ENCODE results near the gene PCDHGB4. TPM values are rescaled to one million over a fixed set of nuclear protein-coding genes. Genes with fewer than 3 reads are reported as not detected.
A peak's percentile ranks its signal among the peaks of the same experiment; 100 is the strongest.

PCDHGB4 gene
- total RNA-seq, 4 donors from 2014 or later, result 8.2 to 17.1 (median 14.9) TPM

- H3K27ac ChIP-seq, result no peak overlapping the region
- no peak for DNase-seq
- H3K9me3 ChIP-seq, result peaks cover 0 to 84% of the 10 kb centered on the region in 2 donors
- H3K4me1 ChIP-seq, result no peaks in the 10 kb centered on the region
- H3K27me3 ChIP-seq, result no peaks in the 10 kb centered on the region
- H3K4me3 ChIP-seq, result no peak overlapping the region
- no peaks in the 10 kb centered on the region for H3K36me3 ChIP-seq
- intact Hi-C loops (cut with DNase I; ENCODE audit: low total_unique reads), result no loop called here
- TF ChIP-seq, protein P1, sequence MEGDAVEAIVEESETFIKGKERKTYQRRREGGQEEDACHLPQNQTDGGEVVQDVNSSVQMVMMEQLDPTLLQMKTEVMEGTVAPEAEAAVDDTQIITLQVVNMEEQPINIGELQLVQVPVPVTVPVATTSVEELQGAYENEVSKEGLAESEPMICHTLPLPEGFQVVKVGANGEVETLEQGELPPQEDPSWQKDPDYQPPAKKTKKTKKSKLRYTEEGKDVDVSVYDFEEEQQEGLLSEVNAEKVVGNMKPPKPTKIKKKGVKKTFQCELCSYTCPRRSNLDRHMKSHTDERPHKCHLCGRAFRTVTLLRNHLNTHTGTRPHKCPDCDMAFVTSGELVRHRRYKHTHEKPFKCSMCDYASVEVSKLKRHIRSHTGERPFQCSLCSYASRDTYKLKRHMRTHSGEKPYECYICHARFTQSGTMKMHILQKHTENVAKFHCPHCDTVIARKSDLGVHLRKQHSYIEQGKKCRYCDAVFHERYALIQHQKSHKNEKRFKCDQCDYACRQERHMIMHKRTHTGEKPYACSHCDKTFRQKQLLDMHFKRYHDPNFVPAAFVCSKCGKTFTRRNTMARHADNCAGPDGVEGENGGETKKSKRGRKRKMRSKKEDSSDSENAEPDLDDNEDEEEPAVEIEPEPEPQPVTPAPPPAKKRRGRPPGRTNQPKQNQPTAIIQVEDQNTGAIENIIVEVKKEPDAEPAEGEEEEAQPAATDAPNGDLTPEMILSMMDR (IDR thresholded peaks at IDR 0.05), result no peak
- no peak for TF ChIP-seq POLR2A (IDR thresholded peaks at IDR 0.05)
Measured at GRCh38 chr5:141398608-141399007, 11.1 kb downstream of the PCDHGB4 start.

GRCh38 chr5:141399555-141400258 lies 12.2 kb downstream of the PCDHGB4 start:
- Histone ChIP-seq H3K27me3 (no peaks in the 10 kb centered on the region), H3K4me1 (no peaks in the 10 kb centered on the region), H3K4me3 (no peak overlapping the region), H3K36me3 (no peaks in the 10 kb centered on the region), H3K9me3 (peaks cover 0 to 88% of the 10 kb centered on the region in 2 donors), H3K27ac (no peak overlapping the region)
- intact Hi-C loops (cut with DNase I; ENCODE audit: low total_unique reads), result no loop called here
- no peak for TF ChIP-seq POLR2A (IDR thresholded peaks at IDR 0.05)
- TF ChIP-seq, protein P1 (IDR thresholded peaks at IDR 0.05), result no peak
- DNase-seq, result no peak

GRCh38 chr5:141402553-141403243 lies 15.2 kb downstream of the PCDHGB4 start, which contains the start of gene PCDHGA9:
PCDHGA9 (plus strand) TSS chr5:141402778; CDS start chr5:141402953, 175 bp downstream.
- no peak for DNase-seq
- Histone ChIP-seq H3K36me3 (no peaks in the 10 kb centered on the region), H3K27ac (no peak within 1 kb of the TSS), H3K4me1 (no peaks in the 10 kb centered on the region), H3K9me3 (peaks cover 0 to 90% of the 10 kb centered on the region in 2 donors), H3K4me3 (peak within 1 kb of the TSS in 1 of 2 donors; percentile 16), H3K27me3 (no peaks in the 10 kb centered on the region)
- TF ChIP-seq, protein P1 (IDR thresholded peaks at IDR 0.05), result peak in 2 of 4 experiments; percentile 16 to 36
- no peak for TF ChIP-seq POLR2A (IDR thresholded peaks at IDR 0.05)
- intact Hi-C loops (cut with DNase I; ENCODE audit: low total_unique reads), result no loop called here

DNA sequence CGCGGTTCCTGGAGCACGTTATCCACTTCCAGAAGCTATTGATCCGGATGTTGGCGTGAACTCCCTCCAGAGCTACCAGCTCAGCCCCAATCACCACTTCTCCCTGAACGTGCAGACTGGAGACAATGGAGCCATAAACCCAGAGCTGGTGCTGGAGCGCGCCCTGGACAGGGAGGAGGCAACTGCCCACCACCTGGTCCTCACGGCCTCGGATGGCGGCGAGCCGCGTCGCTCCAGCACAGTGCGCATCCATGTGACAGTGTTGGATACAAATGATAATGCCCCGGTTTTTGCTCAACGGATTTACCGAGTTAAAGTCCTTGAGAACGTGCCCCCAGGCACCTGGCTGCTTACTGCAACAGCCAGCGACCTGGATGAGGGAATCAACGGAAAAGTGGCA lies 15.9 kb downstream of the PCDHGB4 start:
- Histone ChIP-seq H3K4me1 (no peaks in the 10 kb centered on the region), H3K27ac (no peak overlapping the region), H3K9me3 (peaks cover 0 to 94% of the 10 kb centered on the region in 2 donors), H3K36me3 (no peaks in the 10 kb centered on the region), H3K4me3 (peak overlapping the region in 1 of 2 donors; percentile 16), H3K27me3 (no peaks in the 10 kb centered on the region)
- intact Hi-C loops (cut with DNase I; ENCODE audit: low total_unique reads), result no loop called here
- no peak for TF ChIP-seq POLR2A (IDR thresholded peaks at IDR 0.05)
- TF ChIP-seq, protein P1 (IDR thresholded peaks at IDR 0.05), result no peak
- no peak for DNase-seq

Data from uterus (tissue), 4 donors.